ENCODE results near the gene STAM.
"Not testable (repeated sequence)": the region's sequence is repeated elsewhere in the genome, so short reads cannot be mapped to it uniquely, and the experiment has no call there.

STAM gene

GRCh38 chr10:17682236-17682946 lies 38.4 kb downstream of the STAM start:
- no peak for DNase-seq

GRCh38 chr10:17683541-17683940 lies 39.6 kb downstream of the STAM start:
- DNase-seq = no peak

GRCh38 chr10:17684537-17684936 lies 40.6 kb downstream of the STAM start:
- no peak for DNase-seq

- DNase-seq = no peak
Measured at GRCh38 chr10:17685233-17685840, 41.4 kb downstream of the STAM start.

- DNase-seq = no peak
Measured at GRCh38 chr10:17687117-17687831, 43.3 kb downstream of the STAM start.

GRCh38 chr10:17689137-17689536 lies 45.2 kb downstream of the STAM start:
- no peak for DNase-seq

GRCh38 chr10:17693009-17693408 lies 49.1 kb downstream of the STAM start:
- DNase-seq = no peak

GRCh38 chr10:17698696-17699095 lies 54.7 kb downstream of the STAM start:
- no peak for DNase-seq

- no peak for DNase-seq
Measured at GRCh38 chr10:17701301-17701700, 57.4 kb downstream of the STAM start.

GRCh38 chr10:17703706-17704105 lies 59.8 kb downstream of the STAM start:
- DNase-seq = no peak

- DNase-seq = no peak
Measured at GRCh38 chr10:17708821-17709220, 64.9 kb downstream of the STAM start.

GRCh38 chr10:17709492-17709891 lies 65.5 kb downstream of the STAM start:
- DNase-seq = no peak

GRCh38 chr10:17710181-17710580 lies 66.2 kb downstream of the STAM start:
- no peak for DNase-seq

GRCh38 chr10:17712053-17712452 lies 68.1 kb downstream of the STAM start:
- no peak for DNase-seq

GRCh38 chr10:17712717-17713471 lies 68.9 kb downstream of the STAM start:
- no peak for DNase-seq

GRCh38 chr10:17713758-17714157 lies 69.8 kb downstream of the STAM start:
- DNase-seq = no peak

GRCh38 chr10:17716161-17716560 lies 72.2 kb downstream of the STAM start:
- DNase-seq = no peak

- DNase-seq = not testable (repeated sequence)
Measured at GRCh38 chr10:17722317-17723014, 78.5 kb downstream of the STAM start.

- no peak for DNase-seq
Measured at GRCh38 chr10:17725703-17726102, 81.8 kb downstream of the STAM start.

- DNase-seq = no peak
Measured at GRCh38 chr10:17729630-17730029, 85.7 kb downstream of the STAM start.

- DNase-seq = no peak
Measured at GRCh38 chr10:17730667-17731066, 86.7 kb downstream of the STAM start.

GRCh38 chr10:17731331-17732020 lies 87.5 kb downstream of the STAM start:
- DNase-seq = no peak

Data from activated gamma-delta T cell treated with Interleukin-2 at 50 U/mL for 16 hours (primary cell).